UCSD-AML1 (cell line): ENCODE measurements around the gene TSNAXIP1.

Experiments used
- DNase-seq: peaks from one replicate; lab custom pipeline; 2025; ENCODE audit not compliant: unreplicated experiment; lab: John Stamatoyannopoulos, UW

Gene TSNAXIP1

GRCh38 chr16:67782567-67783352 is 23.9 kb upstream of the TSNAXIP1 start:
- DNase-seq = no peak

- no peak for DNase-seq
Measured at GRCh38 chr16:67783353-67783725, 23.4 kb upstream of the TSNAXIP1 start.

- DNase-seq = no peak
Measured at GRCh38 chr16:67786491-67786890, 20.2 kb upstream of the TSNAXIP1 start.

- no peak for DNase-seq
Measured at GRCh38 chr16:67790071-67790470, 16.6 kb upstream of the TSNAXIP1 start.

- DNase-seq = no peak
Measured at GRCh38 chr16:67796099-67796718, 10.5 kb upstream of the TSNAXIP1 start.

GRCh38 chr16:67800338-67800926 is 6.3 kb upstream of the TSNAXIP1 start:
- DNase-seq = no peak

- DNase-seq = no peak
Measured at GRCh38 chr16:67801241-67801640, 5.4 kb upstream of the TSNAXIP1 start.

- DNase-seq = no peak
Measured at GRCh38 chr16:67801883-67802282, 4.8 kb upstream of the TSNAXIP1 start.

- no peak for DNase-seq
Measured at GRCh38 chr16:67803894-67804293, 2.8 kb upstream of the TSNAXIP1 start.

GRCh38 chr16:67804853-67805542 is 1.7 kb upstream of the TSNAXIP1 start:
- no peak for DNase-seq

GRCh38 chr16:67805718-67806427 is 816 bp upstream of the TSNAXIP1 start:
- no peak for DNase-seq

- DNase-seq = no peak
Measured at GRCh38 chr16:67807148-67807682, 526 bp downstream of the TSNAXIP1 start.

- no peak for DNase-seq
Measured at GRCh38 chr16:67811899-67812298, 5.2 kb downstream of the TSNAXIP1 start.

GRCh38 chr16:67814567-67814966 is 7.9 kb downstream of the TSNAXIP1 start:
- no peak for DNase-seq

GRCh38 chr16:67820608-67821259 is 14.0 kb downstream of the TSNAXIP1 start:
- DNase-seq = no peak

- no peak for DNase-seq
Measured at GRCh38 chr16:67822511-67822910, 15.8 kb downstream of the TSNAXIP1 start.

GRCh38 chr16:67825119-67825518 is 18.4 kb downstream of the TSNAXIP1 start:
- no peak for DNase-seq

GRCh38 chr16:67825906-67826305 is 19.2 kb downstream of the TSNAXIP1 start:
- DNase-seq = no peak

GRCh38 chr16:67828651-67829050 is 22.0 kb downstream of the TSNAXIP1 start:
- DNase-seq = no peak

GRCh38 chr16:67833030-67833414 is 26.3 kb downstream of the TSNAXIP1 start:
- DNase-seq = no peak
